ENCODE measurements around the gene POLR3K. TPM values are rescaled to one million over a fixed set of nuclear protein-coding genes. Genes with fewer than 3 reads are reported as not detected.

Gene POLR3K
- total RNA-seq, 1 experiment from 2014 or later, result 22.7 TPM

DNA sequence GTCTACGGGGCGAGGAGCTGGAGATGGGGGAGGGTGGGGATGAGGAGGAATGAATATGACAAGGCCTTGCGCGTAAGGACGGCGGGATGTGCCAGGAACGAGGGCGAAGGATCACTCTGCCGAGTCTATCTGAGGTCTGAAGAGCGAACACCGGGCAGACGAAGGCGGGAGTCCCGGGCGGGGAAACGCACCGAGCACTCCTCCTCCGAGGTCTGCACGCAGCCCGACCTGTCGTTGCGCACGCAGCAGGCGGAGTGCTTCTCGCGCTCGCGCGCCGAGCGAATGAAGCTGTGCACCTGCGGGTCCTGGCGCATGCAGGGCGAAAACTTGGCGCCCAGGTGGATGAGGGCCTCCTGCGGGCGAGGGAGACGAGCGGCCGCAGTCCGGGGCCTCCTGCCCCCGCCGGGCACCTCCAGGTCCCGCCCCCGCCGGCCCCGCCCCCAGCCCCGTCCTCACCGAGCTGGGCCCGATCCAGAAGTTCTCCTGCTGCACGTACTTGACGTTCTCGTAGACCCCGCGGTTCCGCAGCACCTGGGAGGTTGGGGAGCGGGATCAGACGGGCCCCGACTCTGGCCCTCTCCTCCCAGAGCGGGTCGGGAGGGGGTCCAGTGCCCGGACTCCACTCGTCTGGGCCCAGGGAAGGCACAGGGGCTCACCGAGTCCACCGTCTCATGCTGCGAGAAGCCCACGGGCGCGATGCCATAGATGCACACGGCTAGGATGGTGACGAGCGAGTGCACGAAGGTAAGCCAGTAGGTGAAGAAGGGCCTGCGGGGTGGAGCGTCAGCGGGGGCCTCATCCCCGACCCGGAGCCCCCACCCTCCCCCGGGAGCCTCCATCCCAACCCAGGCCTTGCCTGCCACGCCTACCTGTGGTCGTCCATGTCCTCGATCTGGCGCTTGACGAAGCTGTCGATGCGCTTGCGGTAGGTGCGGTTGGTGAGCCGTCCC, 7.8 kb upstream of the POLR3K start:
- no peak overlapping the region for H2AFZ ChIP-seq (ENCODE audit: low read depth, low read length, poor library complexity, severe bottlenecking)
- H3K27me3 ChIP-seq (ENCODE audit: insufficient read depth, low read length), result no peaks in the 10 kb centered on the region
- no peak overlapping the region for H3K4me3 ChIP-seq (replicated peaks in 1 of 2; ENCODE audit: low read depth in 1 of 2, low read length in 2 of 2)
- BruUV-seq (replicated peaks), result no TSS peak
- intact Hi-C loops (cut with micrococcal nuclease), result no loop called here
- H3K9me3 ChIP-seq (ENCODE audit: control insufficient read depth in 1 of 2, insufficient read depth in 1 of 2, low read depth in 1 of 2, low read length in 2 of 2), result no peaks in the 10 kb centered on the region
- H3K9me2 ChIP-seq (ENCODE audit: insufficient read depth), result no peaks in the 10 kb centered on the region
- no peaks in the 10 kb centered on the region for H4K20me1 ChIP-seq (ENCODE audit: insufficient read depth)
- ChIA-PET CTCF (no interaction called here), RAD21 (ENCODE audit: low non-redundant PET in 1 of 2, low total read pairs in 2 of 2, uncharacterized antibody in 2 of 2, unreplicated experiment in 2 of 2) (no interaction called here), POLR2A (no interaction called here)
- TF ChIP-seq EZH2phosphoT487 (IDR thresholded peaks at IDR 0.05; ENCODE audit: borderline replicate concordance), result no peak
- no peak for TF ChIP-seq ZBTB33 (IDR thresholded peaks at IDR 0.05; ENCODE audit: extremely low read depth, insufficient replicate concordance, low read length)
- no peak for TF ChIP-seq RAD21 (IDR thresholded peaks at IDR 0.05; ENCODE audit: low read depth)
- no peak for TF ChIP-seq CBX3 (IDR thresholded peaks at IDR 0.05; ENCODE audit: low read depth)
- TF ChIP-seq YY1 (IDR thresholded peaks at IDR 0.05; ENCODE audit: extremely low read depth, insufficient replicate concordance, low read depth, low read length), result no peak
- TF ChIP-seq SRF (IDR thresholded peaks at IDR 0.05; ENCODE audit: low read depth), result no peak
- TF ChIP-seq JUND (IDR thresholded peaks at IDR 0.05), result no peak
- no peak for TF ChIP-seq ZNF274 (IDR thresholded peaks at IDR 0.05; ENCODE audit: low read depth, low read length)
- TF ChIP-seq SP1 (IDR thresholded peaks at IDR 0.05; ENCODE audit: low read depth), result no peak
- no peak for TF ChIP-seq POLR2A (IDR thresholded peaks at IDR 0.05; ENCODE audit: borderline replicate concordance, extremely low read depth, insufficient read depth, insufficient read length)
- no peak for TF ChIP-seq SIN3A (IDR thresholded peaks at IDR 0.05; ENCODE audit: low read depth)
- TF ChIP-seq, protein P1, sequence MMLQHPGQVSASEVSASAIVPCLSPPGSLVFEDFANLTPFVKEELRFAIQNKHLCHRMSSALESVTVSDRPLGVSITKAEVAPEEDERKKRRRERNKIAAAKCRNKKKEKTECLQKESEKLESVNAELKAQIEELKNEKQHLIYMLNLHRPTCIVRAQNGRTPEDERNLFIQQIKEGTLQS (IDR thresholded peaks at IDR 0.05), result no peak
- TF ChIP-seq, protein P2, sequence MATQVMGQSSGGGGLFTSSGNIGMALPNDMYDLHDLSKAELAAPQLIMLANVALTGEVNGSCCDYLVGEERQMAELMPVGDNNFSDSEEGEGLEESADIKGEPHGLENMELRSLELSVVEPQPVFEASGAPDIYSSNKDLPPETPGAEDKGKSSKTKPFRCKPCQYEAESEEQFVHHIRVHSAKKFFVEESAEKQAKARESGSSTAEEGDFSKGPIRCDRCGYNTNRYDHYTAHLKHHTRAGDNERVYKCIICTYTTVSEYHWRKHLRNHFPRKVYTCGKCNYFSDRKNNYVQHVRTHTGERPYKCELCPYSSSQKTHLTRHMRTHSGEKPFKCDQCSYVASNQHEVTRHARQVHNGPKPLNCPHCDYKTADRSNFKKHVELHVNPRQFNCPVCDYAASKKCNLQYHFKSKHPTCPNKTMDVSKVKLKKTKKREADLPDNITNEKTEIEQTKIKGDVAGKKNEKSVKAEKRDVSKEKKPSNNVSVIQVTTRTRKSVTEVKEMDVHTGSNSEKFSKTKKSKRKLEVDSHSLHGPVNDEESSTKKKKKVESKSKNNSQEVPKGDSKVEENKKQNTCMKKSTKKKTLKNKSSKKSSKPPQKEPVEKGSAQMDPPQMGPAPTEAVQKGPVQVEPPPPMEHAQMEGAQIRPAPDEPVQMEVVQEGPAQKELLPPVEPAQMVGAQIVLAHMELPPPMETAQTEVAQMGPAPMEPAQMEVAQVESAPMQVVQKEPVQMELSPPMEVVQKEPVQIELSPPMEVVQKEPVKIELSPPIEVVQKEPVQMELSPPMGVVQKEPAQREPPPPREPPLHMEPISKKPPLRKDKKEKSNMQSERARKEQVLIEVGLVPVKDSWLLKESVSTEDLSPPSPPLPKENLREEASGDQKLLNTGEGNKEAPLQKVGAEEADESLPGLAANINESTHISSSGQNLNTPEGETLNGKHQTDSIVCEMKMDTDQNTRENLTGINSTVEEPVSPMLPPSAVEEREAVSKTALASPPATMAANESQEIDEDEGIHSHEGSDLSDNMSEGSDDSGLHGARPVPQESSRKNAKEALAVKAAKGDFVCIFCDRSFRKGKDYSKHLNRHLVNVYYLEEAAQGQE (IDR thresholded peaks at IDR 0.05; ENCODE audit: low read depth), result no peak
- no peak for TF ChIP-seq TCF7L2 (IDR thresholded peaks at IDR 0.05; ENCODE audit: borderline replicate concordance, extremely low read depth, insufficient read depth, insufficient read length)
- no peaks in the 10 kb centered on the region; a peak in 1 of 4 replicates for H3K36me3 ChIP-seq (ENCODE audit: control insufficient read depth in 1 of 2, insufficient read depth in 2 of 2, low read length in 2 of 2)
- H3K4me1 ChIP-seq (ENCODE audit: control insufficient read depth in 1 of 2, insufficient read depth in 2 of 2, low read length in 2 of 2), result peaks cover 0 to 3% of the 10 kb centered on the region in 2 experiments; a peak in 1 of 4 replicates
- DNase-seq (ENCODE audit: low read depth, low spot score) (no peak), ATAC-seq (no peak)
- H3K4me2 ChIP-seq (ENCODE audit: low read length), result no peak overlapping the region
- no peaks in the 10 kb centered on the region for H3K79me2 ChIP-seq (ENCODE audit: insufficient read depth, low read length)
- no peak overlapping the region for H3K9ac ChIP-seq (ENCODE audit: low read length)
- no peak overlapping the region for H3K27ac ChIP-seq (ENCODE audit: low read depth, low read length)
